ENCODE data around the gene EIF2B5. TPM values are rescaled to one million over a fixed set of nuclear protein-coding genes. Genes with fewer than 3 reads are reported as not detected.

The EIF2B5 gene
- polyA plus RNA-seq, 1 donor (not counting 4 experiments of a cell fraction or from before 2014, with no cell fraction given) = 37.9 TPM

DNA sequence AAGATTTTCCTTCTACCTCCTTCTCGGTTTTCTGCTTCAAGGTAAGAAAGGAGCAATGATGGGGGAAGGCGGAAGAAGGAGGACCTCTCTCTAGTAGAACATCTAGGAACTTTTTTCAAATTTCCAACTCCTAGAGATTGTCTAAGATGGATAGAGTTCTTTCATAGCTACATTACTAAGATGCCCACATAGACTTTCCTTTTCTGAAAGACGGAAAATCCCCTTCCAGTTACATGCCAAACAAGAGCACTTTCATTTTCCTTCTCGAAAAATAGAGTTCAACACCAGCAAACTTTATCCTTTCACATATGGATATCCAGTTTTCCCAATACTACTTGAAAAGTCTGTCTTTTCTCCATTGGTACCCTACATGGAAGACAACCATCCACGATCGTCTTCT lies 37.6 kb upstream of the EIF2B5 start:
- Histone ChIP-seq H3K9me1 (ENCODE audit: control insufficient read depth, extremely low read depth, insufficient read depth, low read length) (no peaks in the 10 kb centered on the region), H3K4me2 (ENCODE audit: control insufficient read depth, extremely low read depth, insufficient read depth, low read depth, low read length) (no peak overlapping the region), H3K27me3 (ENCODE audit: control insufficient read depth, extremely low read depth, insufficient read depth, low read length) (no peaks in the 10 kb centered on the region), H3K4me3 (ENCODE audit: control insufficient read depth in 2 of 3, extremely low read depth in 1 of 3, insufficient read depth in 2 of 3, low read depth in 1 of 3, low read length in 3 of 3) (no peak overlapping the region), H4K20me1 (ENCODE audit: control insufficient read depth, extremely low read depth, insufficient read depth, low read length) (no peaks in the 10 kb centered on the region), H3K79me2 (ENCODE audit: control insufficient read depth, insufficient read depth, low read length) (no peaks in the 10 kb centered on the region), H3K27ac (ENCODE audit: control insufficient read depth, insufficient read depth, low read length) (no peak overlapping the region), H3K9me3 (ENCODE audit: control insufficient read depth, low read depth, low read length) (no peaks in the 10 kb centered on the region), H3K9ac (ENCODE audit: control insufficient read depth, extremely low read depth, insufficient read depth, low read length) (no peak overlapping the region), H2AFZ (ENCODE audit: control insufficient read depth, low read length) (no peak overlapping the region), H3K36me3 (ENCODE audit: control insufficient read depth in 2 of 2, extremely low read depth in 1 of 2, insufficient read depth in 2 of 2, low read length in 2 of 2) (no peaks in the 10 kb centered on the region), H3K4me1 (ENCODE audit: control insufficient read depth, extremely low read depth, insufficient read depth, low read length) (no peaks in the 10 kb centered on the region)
- dilution Hi-C loops (cut with MboI; ENCODE audit: extremely low pct_ligation_motif_present, low sequenced_read_pairs) = no loop called here
- DNase-seq (ENCODE audit: low read depth, low spot score) (no peak), FAIRE-seq (no peak)
- TF ChIP-seq, protein P1, sequence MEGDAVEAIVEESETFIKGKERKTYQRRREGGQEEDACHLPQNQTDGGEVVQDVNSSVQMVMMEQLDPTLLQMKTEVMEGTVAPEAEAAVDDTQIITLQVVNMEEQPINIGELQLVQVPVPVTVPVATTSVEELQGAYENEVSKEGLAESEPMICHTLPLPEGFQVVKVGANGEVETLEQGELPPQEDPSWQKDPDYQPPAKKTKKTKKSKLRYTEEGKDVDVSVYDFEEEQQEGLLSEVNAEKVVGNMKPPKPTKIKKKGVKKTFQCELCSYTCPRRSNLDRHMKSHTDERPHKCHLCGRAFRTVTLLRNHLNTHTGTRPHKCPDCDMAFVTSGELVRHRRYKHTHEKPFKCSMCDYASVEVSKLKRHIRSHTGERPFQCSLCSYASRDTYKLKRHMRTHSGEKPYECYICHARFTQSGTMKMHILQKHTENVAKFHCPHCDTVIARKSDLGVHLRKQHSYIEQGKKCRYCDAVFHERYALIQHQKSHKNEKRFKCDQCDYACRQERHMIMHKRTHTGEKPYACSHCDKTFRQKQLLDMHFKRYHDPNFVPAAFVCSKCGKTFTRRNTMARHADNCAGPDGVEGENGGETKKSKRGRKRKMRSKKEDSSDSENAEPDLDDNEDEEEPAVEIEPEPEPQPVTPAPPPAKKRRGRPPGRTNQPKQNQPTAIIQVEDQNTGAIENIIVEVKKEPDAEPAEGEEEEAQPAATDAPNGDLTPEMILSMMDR (optimal IDR thresholded peaks at IDR 0.05 in 1 of 3, IDR thresholded peaks at IDR 0.05 in 1 of 3, conservative IDR thresholded peaks at IDR 0.05 in 1 of 3; ENCODE audit: extremely low read depth in 1 of 3, insufficient read depth in 2 of 3, low read length in 3 of 3) = no peak
- no peak for TF ChIP-seq EZH2 (IDR thresholded peaks at IDR 0.05; ENCODE audit: low read length)

DNA sequence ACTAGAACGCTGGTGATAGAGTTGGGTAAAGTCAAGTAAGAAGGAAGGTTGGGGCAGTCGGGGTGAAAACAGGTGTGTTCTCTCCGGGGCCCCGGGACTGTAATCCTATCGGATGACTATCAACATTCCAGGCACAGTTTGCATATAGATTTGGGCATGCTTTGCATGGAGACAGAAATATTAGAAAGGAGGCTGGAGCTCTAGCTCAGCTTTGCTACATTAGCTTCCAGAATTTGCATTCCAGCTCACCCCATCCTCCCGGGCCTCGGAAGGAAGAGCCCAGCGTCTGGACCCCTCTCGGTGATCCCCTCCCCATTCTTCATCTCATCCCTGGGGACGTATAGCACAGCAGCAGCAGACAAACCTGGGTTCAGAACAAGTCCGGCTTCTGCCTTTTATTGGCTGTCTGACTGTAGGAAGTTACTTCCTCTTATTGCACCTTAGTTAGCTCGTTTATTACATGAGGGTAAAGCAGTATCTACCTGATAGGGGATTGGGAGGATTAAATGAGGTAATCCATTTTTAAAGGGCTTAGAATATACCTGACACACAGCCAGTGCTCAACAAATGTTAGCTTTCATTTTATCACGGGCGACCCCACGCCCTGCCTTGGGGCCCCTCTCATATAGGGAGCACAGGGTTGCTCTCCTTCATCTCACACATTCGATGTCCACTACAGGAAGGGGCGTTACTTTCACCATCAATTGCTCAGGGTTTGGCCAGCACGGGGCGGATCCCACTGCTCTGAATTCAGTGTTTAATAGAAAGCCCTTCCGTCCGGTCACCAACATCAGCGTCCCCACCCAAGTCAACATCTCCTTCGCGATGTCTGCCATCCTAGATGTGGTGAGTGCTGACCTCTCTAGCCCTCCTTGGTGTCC lies 35.1 kb upstream of the EIF2B5 start:
- DNase-seq (ENCODE audit: low read depth, low spot score) = no peak
- H3K79me2 ChIP-seq (ENCODE audit: control insufficient read depth, insufficient read depth, low read length) = no peaks in the 10 kb centered on the region
- H2AFZ ChIP-seq (ENCODE audit: control insufficient read depth, low read length) = no peak overlapping the region
- no peaks in the 10 kb centered on the region for H3K9me3 ChIP-seq (ENCODE audit: control insufficient read depth, low read depth, low read length)
- TF ChIP-seq, protein P1 (optimal IDR thresholded peaks at IDR 0.05 in 1 of 3, IDR thresholded peaks at IDR 0.05 in 1 of 3, conservative IDR thresholded peaks at IDR 0.05 in 1 of 3; ENCODE audit: extremely low read depth in 1 of 3, insufficient read depth in 2 of 3, low read length in 3 of 3) = no peak
- no peak for TF ChIP-seq EZH2 (IDR thresholded peaks at IDR 0.05; ENCODE audit: low read length)
- dilution Hi-C loops (cut with MboI; ENCODE audit: extremely low pct_ligation_motif_present, low sequenced_read_pairs) = no loop called here
- H3K27me3 ChIP-seq (ENCODE audit: control insufficient read depth, extremely low read depth, insufficient read depth, low read length) = no peaks in the 10 kb centered on the region
- no peak overlapping the region for H3K4me3 ChIP-seq (ENCODE audit: control insufficient read depth in 2 of 3, extremely low read depth in 1 of 3, insufficient read depth in 2 of 3, low read depth in 1 of 3, low read length in 3 of 3)
- no peaks in the 10 kb centered on the region for H3K36me3 ChIP-seq (ENCODE audit: control insufficient read depth in 2 of 2, extremely low read depth in 1 of 2, insufficient read depth in 2 of 2, low read length in 2 of 2)
- no peak overlapping the region for H3K4me2 ChIP-seq (ENCODE audit: control insufficient read depth, extremely low read depth, insufficient read depth, low read depth, low read length)
- no peak overlapping the region for H3K9ac ChIP-seq (ENCODE audit: control insufficient read depth, extremely low read depth, insufficient read depth, low read length)
- H4K20me1 ChIP-seq (ENCODE audit: control insufficient read depth, extremely low read depth, insufficient read depth, low read length) = no peaks in the 10 kb centered on the region
- FAIRE-seq = no peak
- H3K4me1 ChIP-seq (ENCODE audit: control insufficient read depth, extremely low read depth, insufficient read depth, low read length) = no peaks in the 10 kb centered on the region
- no peaks in the 10 kb centered on the region for H3K9me1 ChIP-seq (ENCODE audit: control insufficient read depth, extremely low read depth, insufficient read depth, low read length)
- H3K27ac ChIP-seq (ENCODE audit: control insufficient read depth, insufficient read depth, low read length) = no peak overlapping the region
